ENCODE results near the gene TERF2IP.

- TF ChIP-seq CTCF (conservative IDR thresholded peaks at IDR 0.05) (no peak), ZFX (IDR thresholded peaks at IDR 0.05) (no peak)
These were observed 20.8 kb upstream of the TERF2IP start for GRCh38 chr16:75626806-75627205.
